Measurements from ENCODE around the gene GAS2L1. TPM values are rescaled to one million over a fixed set of nuclear protein-coding genes. Genes with fewer than 3 reads are reported as not detected.

GAS2L1 gene
- total and polyA plus RNA-seq, 2 donors (not counting 1 experiment from before 2014, with no cell fraction given): 0.25 TPM; not detected in 1

- CTCF ChIA-PET: no interaction called here
Measured at GRCh38 chr22:29291215-29291614, 15.2 kb upstream of the GAS2L1 start.

GRCh38 chr22:29292379-29292778 is 14.1 kb upstream of the GAS2L1 start:
- intact Hi-C loops (cut with micrococcal nuclease): no loop called here
- CTCF ChIA-PET: no interaction called here
- peaks cover 79% of the 10 kb centered on the region for H4K20me1 ChIP-seq (ENCODE audit: control insufficient read depth, insufficient read depth, low read length, poor library complexity, severe bottlenecking)

More at GRCh38 chr22:29291215-29291614, 15.2 kb upstream of the GAS2L1 start:
- H3K79me2 ChIP-seq (ENCODE audit: control insufficient read depth, insufficient read depth, low read length): peaks cover 12% of the 10 kb centered on the region
- TF ChIP-seq CTCF (IDR thresholded peaks at IDR 0.05) (no peak), EZH2 (IDR thresholded peaks at IDR 0.05; ENCODE audit: borderline replicate concordance, insufficient read depth, low read depth, low read length, poor library complexity, severe bottlenecking) (no peak)
- Mint-ChIP-seq H3K4me1 (peaks cover 2% of the 10 kb centered on the region), H3K27me3 (no peaks in the 10 kb centered on the region), H3K9me3 (ENCODE audit: insufficient read depth) (no peaks in the 10 kb centered on the region), H3K4me3 (no peak overlapping the region), H3K27ac (no peak overlapping the region)
- no peak overlapping the region for H3K27ac ChIP-seq (ENCODE audit: low read length in 2 of 2)
- peaks cover 79% of the 10 kb centered on the region for H4K20me1 ChIP-seq (ENCODE audit: control insufficient read depth, insufficient read depth, low read length, poor library complexity, severe bottlenecking)
- no CpG with 5 or more reads among the region's 7 CpGs for WGBS (ENCODE audit: insufficient coverage)
- H3K4me2 ChIP-seq (replicated peaks; ENCODE audit: low read depth, low read length, poor library complexity, severe bottlenecking): no peak overlapping the region
- no peaks in the 10 kb centered on the region for H3K4me1 ChIP-seq (ENCODE audit: control insufficient read depth in 2 of 2, insufficient read depth in 2 of 2, low read length in 2 of 2)
- ATAC-seq (ENCODE audit: low read depth): no peak
- H3K9me3 ChIP-seq (ENCODE audit: control extremely low read depth in 1 of 3, control insufficient read depth in 2 of 3, insufficient read depth in 1 of 3, low read length in 2 of 3): no peaks in the 10 kb centered on the region
- POLR2A ChIA-PET: no interaction called here
- no peaks in the 10 kb centered on the region for H3K27me3 ChIP-seq (replicated peaks in 1 of 4; ENCODE audit: control extremely low read depth in 1 of 4, control insufficient read depth in 3 of 4, insufficient read depth in 4 of 4, low read length in 3 of 4)
- no peak overlapping the region for H3K9ac ChIP-seq (ENCODE audit: low read length)
- no peak overlapping the region for H3K4me3 ChIP-seq (ENCODE audit: control extremely low read depth in 1 of 5, extremely low read depth in 1 of 5, insufficient read depth in 1 of 5, low read depth in 2 of 5, low read length in 4 of 5)
- intact Hi-C loops (cut with micrococcal nuclease): no loop called here
- no peak for DNase-seq
- H2AFZ ChIP-seq (ENCODE audit: insufficient read depth, low read depth, low read length, poor library complexity, severe bottlenecking): no peak overlapping the region
- H3K36me3 ChIP-seq (replicated peaks in 1 of 2; ENCODE audit: control extremely low read depth in 1 of 2, control insufficient read depth in 1 of 2, extremely low read depth in 1 of 2, insufficient read depth in 2 of 2, low read length in 1 of 2): peaks cover 12 to 94% of the 10 kb centered on the region in 2 experiments

More at GRCh38 chr22:29292379-29292778, 14.1 kb upstream of the GAS2L1 start:
- no peak overlapping the region for H3K9ac ChIP-seq (ENCODE audit: low read length)
- H3K27me3 ChIP-seq (replicated peaks in 1 of 4; ENCODE audit: control extremely low read depth in 1 of 4, control insufficient read depth in 3 of 4, insufficient read depth in 4 of 4, low read length in 3 of 4): no peaks in the 10 kb centered on the region
- no peaks in the 10 kb centered on the region for H3K27me3 Mint-ChIP-seq
- H3K27ac Mint-ChIP-seq: no peak overlapping the region
- H3K4me1 Mint-ChIP-seq: peaks cover 2% of the 10 kb centered on the region
- peaks cover 15 to 97% of the 10 kb centered on the region in 2 experiments for H3K36me3 ChIP-seq (replicated peaks in 1 of 2; ENCODE audit: control extremely low read depth in 1 of 2, control insufficient read depth in 1 of 2, extremely low read depth in 1 of 2, insufficient read depth in 2 of 2, low read length in 1 of 2)
- H3K4me2 ChIP-seq (replicated peaks; ENCODE audit: low read depth, low read length, poor library complexity, severe bottlenecking): no peak overlapping the region
- no peak overlapping the region for H3K4me3 Mint-ChIP-seq
- no peak for DNase-seq
- POLR2A ChIA-PET: no interaction called here
- no peak overlapping the region for H3K4me3 ChIP-seq (ENCODE audit: control extremely low read depth in 1 of 5, extremely low read depth in 1 of 5, insufficient read depth in 1 of 5, low read depth in 2 of 5, low read length in 4 of 5)
- H3K79me2 ChIP-seq (ENCODE audit: control insufficient read depth, insufficient read depth, low read length): peaks cover 6% of the 10 kb centered on the region
- H3K9me3 ChIP-seq (ENCODE audit: control extremely low read depth in 1 of 3, control insufficient read depth in 2 of 3, insufficient read depth in 1 of 3, low read length in 2 of 3): no peaks in the 10 kb centered on the region
- no peak for TF ChIP-seq CTCF (IDR thresholded peaks at IDR 0.05)
- no peak for TF ChIP-seq EZH2 (IDR thresholded peaks at IDR 0.05; ENCODE audit: borderline replicate concordance, insufficient read depth, low read depth, low read length, poor library complexity, severe bottlenecking)
- no peaks in the 10 kb centered on the region for H3K9me3 Mint-ChIP-seq (ENCODE audit: insufficient read depth)
- no peaks in the 10 kb centered on the region for H3K4me1 ChIP-seq (ENCODE audit: control insufficient read depth in 2 of 2, insufficient read depth in 2 of 2, low read length in 2 of 2)
- H2AFZ ChIP-seq (ENCODE audit: insufficient read depth, low read depth, low read length, poor library complexity, severe bottlenecking): no peak overlapping the region
- H3K27ac ChIP-seq (ENCODE audit: low read length in 2 of 2): no peak overlapping the region
- ATAC-seq (ENCODE audit: low read depth): no peak

Data from B cell (primary cell).